ENCODE data around the gene SYNRG.

The SYNRG gene

GRCh38 chr17:37592291-37592690 lies 16.9 kb downstream of the SYNRG start:
- no peak for DNase-seq

- DNase-seq, result no peak
These were observed 24.2 kb downstream of the SYNRG start for GRCh38 chr17:37585066-37585465.

DNA sequence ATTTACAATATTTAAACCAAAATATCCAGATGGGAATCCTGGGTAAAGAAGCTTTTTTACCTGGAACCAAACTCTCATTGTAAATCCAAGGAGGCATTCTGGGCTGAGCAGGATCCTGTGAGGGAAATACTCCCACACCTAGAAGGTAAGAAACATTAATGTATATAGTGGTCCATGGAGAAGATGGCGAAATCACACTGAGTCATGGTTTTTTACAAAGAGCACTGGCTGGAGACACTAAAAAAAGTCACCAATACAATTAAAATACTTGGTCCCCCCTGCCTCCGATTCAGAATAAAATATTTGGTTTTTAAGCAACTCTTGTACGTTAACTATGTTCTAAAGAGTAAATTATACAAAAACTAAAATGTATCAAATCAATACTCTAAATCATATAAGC lies 32.9 kb downstream of the SYNRG start:
- no peak for DNase-seq

DNA sequence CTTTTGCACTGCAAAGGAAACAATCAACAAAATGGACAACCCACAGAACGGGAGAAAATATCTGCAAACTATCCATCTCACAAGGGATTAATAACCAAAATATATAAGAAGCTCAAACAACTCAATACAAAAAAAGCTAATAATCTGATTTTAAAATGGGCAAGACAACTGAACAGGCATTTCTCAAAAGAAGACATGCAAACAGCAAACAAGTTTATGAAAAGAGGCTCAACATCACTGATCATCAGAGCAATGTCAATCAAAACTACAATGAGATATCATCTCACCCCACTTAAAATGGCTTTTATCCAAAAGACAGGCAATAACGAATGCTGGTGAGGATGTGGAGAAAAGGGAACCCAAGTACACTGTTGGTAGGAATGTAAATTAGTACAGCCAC lies 34.8 kb downstream of the SYNRG start:
- DNase-seq, result no peak

DNA sequence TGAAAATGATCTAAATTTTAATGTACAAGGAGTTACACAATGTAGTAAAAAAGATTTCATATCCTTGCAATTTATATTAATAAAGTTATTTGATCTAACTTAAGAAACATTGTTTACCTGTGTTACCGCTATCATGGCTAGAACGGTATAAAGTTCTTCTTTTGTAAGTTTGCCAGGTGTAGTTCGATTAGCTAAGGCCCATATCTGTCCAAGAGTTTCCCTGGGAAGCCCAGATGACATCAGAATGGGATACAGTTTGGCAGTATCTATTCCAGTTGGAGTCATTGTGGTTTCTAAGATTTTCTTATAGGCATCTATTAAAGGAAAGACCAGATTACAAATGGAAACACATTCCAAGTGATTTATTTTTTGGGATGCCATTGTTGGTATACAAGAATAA lies 37.5 kb downstream of the SYNRG start:
- no peak for DNase-seq

- peak; percentile 5 for DNase-seq
These were observed 38.6 kb downstream of the SYNRG start for GRCh38 chr17:37570527-37571093.

DNA sequence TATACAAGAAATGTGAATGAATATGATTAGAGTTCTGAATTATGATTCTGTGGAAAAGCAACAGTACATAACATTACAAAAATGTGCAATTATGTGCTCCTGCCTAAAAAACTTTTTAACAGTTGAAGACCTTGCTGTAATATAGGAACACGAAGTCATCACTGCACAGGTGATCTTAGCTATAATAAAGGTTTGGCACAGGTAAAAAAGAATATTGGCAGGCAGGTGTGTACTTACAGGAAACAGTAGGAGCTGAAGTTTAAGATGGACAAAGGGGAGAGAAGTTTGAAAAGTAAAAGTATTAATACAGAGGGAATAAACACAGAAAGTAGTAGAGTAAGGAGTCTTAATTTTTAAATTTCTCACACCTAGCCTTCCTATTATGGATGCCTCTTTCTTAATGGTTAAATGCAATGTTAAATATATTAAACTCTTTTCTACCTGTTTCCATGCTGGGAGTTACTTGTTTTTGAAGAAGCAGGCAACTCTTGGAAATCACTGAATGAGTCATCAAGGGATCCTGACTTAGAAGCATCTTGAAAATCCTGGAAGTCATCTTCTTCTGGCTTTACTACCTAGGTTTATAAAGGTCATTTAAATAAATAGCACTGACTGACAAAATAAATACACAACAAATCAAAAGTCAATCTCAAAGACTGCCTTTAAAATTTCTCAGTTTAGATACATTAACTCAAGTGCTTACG lies 40.7 kb downstream of the SYNRG start:
- no peak for DNase-seq

DNA sequence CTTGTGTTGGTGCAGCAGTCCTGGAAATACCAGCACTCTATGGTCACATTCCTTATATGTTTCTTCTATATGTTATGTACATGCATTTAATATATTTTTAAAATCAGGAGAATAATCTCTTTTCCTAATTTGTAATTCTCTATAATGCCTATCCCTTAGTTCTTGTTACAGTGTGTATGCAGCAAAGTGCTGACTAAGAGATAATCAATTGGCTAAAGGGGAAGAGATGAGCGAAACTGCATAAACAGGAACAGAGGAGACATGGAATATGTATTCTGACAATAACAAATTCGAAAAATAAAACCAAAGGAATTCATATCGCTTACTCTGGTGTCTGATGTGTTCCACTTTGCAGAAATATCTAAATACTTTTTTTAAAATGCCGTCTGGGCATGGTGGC lies 41.7 kb downstream of the SYNRG start:
- no peak for DNase-seq

DNA sequence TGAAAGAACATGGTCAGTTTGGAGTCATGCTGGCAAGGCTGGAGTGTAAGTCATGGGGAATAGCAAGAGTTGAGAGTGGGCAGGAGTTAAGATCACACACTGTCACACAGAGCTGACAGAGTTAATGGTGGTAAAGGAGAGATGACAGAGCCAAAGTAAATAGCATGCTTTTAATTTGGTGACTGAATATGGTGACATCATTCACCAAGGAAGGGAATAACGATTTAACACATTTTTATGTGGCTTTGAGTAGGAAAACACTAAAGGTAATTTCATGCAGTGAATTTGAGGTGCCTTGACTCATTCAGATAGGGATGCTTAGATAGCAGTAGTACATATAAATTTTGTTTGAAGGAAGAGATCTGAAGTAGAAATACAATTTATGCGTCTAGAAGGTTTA lies 42.1 kb downstream of the SYNRG start:
- DNase-seq, result no peak

GRCh38 chr17:37564252-37564651 lies 45.0 kb downstream of the SYNRG start:
- DNase-seq, result no peak

GRCh38 chr17:37562016-37562745 lies 47.0 kb downstream of the SYNRG start:
- DNase-seq, result no peak

- no peak for DNase-seq
These were observed 50.9 kb downstream of the SYNRG start for GRCh38 chr17:37558299-37558698.

DNA sequence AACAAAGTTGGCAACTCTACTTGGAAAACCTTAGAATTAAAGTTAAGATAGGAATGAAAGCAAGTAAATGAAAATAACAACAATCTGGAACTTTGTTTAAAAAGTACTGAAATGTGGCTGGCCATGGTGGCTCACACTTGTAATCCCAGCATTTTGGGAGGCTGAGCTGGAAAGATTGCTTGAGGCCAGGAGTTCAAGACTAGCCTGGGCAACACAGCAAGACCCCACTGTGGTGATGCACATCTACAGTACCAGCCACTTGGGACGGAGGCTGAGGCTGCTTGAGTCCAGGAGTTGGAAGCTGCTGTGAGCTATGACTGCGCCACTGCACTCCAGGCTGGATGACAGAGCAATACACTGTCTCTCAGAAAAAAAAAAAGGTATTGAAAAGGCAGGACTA lies 51.7 kb downstream of the SYNRG start:
- no peak for DNase-seq

DNA sequence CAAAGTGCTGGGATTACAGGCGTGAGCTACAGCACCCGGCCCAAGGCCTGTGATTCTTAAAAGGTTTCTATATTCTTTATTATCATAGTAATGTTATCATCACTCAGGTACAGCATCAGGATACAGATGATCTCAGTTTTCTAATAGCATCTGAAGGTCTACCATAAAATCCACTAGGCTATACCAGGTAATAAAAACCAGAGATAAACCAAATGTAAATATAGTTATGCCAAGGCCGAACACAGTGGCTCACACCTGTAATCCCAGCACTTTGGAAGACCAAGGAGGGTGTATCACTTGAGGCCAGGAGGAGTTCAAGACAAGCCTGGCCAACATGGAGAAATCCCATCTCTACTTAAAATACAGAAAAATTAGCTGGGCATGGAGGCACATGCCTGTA lies 53.8 kb downstream of the SYNRG start:
- no peak for DNase-seq

- no peak for DNase-seq
These were observed 55.7 kb downstream of the SYNRG start for GRCh38 chr17:37553401-37553966.

DNA sequence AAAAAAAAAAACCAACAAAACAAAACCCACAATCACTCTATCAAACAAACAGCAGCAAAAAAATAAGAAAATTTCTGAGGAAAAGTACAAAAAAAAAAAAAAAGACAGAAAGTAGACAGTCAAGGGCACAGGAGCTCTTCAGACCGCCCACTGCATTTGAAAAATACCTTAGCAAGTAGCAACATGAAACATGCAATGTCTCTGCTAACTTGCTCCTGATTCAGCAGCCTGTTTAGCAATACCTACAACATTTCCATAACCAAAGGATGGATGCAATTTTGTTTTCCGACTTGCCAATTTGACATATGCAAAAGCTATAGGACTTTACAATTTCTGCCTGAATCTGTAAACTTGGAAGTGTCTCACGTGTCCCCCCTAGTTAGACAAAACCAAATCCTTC lies 57.4 kb downstream of the SYNRG start:
- no peak for DNase-seq

DNA sequence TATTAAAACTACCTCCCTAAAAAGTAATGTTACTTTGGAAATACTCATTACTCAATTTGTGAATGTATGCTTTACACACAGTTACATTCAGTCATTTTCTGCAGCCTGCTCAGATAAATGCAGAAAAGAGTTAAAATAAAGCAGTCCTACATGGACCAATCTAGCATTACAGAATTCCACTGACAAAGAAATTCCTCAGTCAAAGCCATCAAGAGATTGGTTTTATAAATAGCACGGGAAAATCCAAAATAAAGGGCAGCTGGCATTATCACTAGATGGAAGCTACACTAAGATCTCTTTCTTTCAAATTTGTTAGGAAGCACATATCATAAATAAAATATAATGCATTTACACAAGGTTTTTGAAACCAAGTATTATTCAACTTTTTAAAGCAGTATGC lies 61.2 kb downstream of the SYNRG start:
- no peak for DNase-seq

GRCh38 chr17:37546302-37546701 lies 62.9 kb downstream of the SYNRG start:
- DNase-seq, result no peak

DNA sequence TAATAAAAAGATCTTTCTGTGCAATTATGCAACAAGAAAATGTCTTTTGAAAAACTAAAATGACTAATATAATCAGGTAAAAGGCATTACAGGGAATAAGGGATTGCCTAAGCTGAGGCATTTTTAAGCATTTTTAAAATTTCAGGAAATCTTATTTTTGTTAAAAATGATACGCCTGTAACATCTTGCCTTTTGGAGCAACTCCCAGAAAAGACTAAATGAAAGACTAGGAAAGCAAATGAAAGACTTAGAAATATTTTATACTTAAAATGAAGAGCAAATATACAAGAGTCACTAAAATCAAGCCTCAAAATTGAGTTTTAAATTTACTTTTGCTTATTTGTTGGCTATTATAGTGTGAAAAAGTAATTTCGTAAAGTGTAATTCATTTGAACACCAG lies 63.7 kb downstream of the SYNRG start:
- DNase-seq, result no peak

DNA sequence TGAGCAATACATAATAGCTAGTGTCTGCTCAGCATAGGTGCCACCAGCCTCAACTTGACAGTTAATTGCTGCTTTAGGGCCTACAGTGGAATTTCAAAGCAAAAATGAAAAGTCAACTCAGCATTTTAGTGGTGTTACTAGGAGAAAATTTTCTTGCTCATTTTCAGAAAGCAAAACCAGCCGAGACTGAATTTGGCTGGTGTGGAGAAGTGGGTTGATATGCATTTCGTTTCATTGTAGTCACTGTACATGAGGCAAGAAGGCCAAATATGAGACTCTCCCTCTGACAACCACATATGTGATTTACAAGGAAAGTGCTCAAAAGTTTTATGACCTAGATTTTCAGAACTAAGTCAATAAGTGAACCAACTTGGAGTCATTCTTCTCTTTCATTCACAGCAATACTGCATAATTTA lies 65.6 kb downstream of the SYNRG start:
- DNase-seq, result no peak

GRCh38 chr17:37541880-37542660 lies 67.1 kb downstream of the SYNRG start:
- DNase-seq, result no peak

- no peak for DNase-seq
These were observed 70.1 kb downstream of the SYNRG start for GRCh38 chr17:37538981-37539659.

DNA sequence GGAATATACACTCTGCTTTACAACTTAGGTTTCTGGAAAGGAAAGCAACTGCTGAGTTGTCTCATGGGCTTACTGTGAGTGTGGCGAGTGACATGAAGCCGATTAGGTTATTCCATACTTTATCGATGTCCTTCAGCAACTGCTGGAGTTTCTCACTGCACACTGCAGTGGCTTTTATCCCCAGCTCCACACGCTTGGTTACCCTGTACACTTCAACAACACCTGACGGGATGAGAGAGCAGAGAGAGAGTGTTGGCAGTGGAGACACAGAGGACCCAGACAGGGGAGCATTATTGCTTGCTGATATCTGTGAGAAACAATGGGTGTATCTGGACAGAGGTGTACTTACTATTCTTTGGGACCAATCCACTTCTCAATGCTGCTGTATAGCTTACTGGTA lies 73.3 kb downstream of the SYNRG start:
- no peak for DNase-seq

Measured in CD4-positive, alpha-beta T cell treated with Interferon gamma for 1 hour (primary cell).